GM20000 (cell line): ENCODE results near the gene SUN5.

ENCODE experiments used
- DNase-seq: peaks from one replicate; pipeline ENCODE4 v3.0.0; 2012; ENCODE audit warnings: low spot score
- CTCF ChIP-seq: IDR thresholded peaks from 2 replicates; pipeline ENCODE4 v1.5.1; 2012; ENCODE audit warnings: mild to moderate bottlenecking, control low read depth; ENCODE audit errors: extremely low read depth, missing control alignments

SUN5 gene

DNA sequence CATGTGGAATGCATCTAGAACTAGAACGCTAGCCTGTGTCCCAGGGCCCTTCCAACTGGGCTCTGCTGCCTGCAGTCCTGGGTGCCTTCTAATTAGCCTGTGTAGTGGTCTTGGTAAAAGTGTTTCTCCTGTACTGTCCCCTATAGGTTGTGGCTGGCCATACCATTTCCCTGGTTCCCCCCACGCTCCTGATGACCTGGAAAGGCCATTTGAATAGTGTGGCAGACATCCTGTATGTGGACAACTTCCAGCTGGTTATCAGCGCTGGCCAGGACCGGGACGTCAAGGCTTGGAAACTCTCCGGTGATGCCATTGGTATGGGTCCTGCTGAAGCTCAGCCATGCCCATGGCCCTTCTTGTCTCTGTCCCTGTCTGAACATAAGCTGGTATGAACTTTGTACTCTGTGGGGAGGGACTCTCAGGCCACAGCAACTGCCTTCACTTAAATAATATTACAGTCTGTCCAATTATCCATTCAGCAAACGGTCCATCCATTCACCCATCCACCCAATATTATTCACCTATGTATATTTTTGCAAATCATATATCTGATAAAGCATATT, 60.7 kb downstream of the SUN5 start:
- DNase-seq: no peak
- TF ChIP-seq CTCF: no peak

- no peak for TF ChIP-seq CTCF
- DNase-seq: no peak
These were observed 62.9 kb downstream of the SUN5 start for GRCh38 chr20:32941155-32941885.

GRCh38 chr20:32934580-32934979, 69.7 kb downstream of the SUN5 start:
- no peak for TF ChIP-seq CTCF
- DNase-seq: no peak
